GM21447 (cell line): ENCODE data around the gene DPYSL3.
A peak's percentile ranks its signal among the peaks of the same experiment; 100 is the strongest.

Experiments used
- ATAC-seq: cut with Tn5 transposase; IDR thresholded peaks from one replicate; pipeline ENCODE4 v1.9.1; 2021; ENCODE audit not compliant: unreplicated experiment

Gene DPYSL3

DNA sequence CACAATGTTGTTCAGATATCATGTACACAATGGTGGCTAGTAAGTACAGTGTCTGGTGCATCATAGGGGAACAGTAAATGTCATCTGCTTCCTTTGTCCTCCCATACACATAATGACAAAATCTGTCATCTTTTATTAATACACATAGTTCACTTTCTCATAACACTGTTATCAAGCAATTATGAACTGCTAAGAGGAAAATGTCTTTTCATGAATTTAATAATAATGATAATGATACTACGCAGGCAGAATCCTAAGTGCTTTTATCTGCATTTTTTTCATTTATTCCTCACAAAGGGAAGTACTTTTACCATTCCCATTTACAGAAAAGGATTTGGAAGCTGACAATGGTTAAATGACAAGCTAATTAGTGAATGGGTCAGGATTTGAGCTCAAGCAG lies 35.7 kb downstream of the DPYSL3 start:
- no peak for ATAC-seq

DNA sequence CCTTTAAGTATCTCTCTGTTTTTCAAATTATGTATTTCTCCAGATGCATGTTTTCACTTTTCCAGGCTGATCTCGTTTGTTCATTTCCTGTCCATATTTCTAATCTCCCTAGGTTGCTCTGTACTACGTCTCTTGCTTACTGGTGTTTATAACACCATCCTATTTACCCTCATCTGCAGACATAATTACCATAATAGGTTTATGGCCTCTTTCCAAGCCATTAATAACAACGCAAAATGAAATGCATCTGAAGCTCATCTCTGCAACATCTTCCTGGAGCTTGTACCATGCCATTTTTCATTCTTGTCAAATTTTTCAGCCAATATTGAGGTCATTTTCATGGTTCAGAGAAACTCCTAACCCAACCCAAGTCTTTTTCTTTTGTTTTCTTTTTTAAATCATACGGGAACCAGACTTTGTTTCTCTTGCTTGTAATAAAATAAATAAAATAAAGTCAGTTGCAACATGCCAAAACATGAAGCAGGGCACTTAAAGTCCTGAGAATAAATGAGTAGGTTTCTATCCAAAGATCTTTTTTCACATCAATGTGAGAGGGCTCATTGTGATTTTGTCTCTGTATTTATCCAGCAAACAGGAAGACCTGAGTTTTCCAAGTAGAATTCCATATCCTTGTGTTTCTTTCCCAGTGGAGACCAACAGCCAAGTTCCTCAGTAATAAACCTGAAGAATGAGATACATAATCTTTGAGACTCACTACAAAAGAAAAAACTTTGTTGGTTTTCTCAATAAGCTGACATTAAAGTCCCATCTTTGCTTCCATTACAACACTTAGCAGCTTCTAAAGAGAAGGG lies 37.0 kb downstream of the DPYSL3 start:
- no peak for ATAC-seq

DNA sequence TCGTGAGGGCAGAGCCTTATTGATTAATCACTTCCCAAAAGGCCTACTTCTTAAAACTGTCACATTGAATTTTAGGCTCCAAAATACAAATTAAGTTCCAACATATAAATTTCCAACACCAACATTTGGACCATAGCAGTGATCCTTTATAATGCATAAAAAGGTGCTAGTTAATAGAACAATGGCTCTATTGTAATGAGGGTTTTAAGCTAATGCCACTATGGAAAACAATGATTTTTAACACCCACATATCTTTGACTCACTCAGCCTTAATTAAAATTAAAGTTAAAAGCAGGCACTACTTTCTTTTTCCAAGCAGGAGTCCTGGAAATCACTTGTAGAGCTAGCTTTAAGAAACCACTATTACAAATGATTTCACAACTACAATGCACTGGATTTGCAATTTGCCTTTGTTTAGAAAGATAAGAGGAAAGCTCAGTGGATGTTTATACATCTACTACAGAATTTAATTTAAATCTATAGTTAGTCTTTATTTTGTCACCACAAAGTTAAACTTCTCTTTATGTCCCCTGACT lies 41.8 kb downstream of the DPYSL3 start:
- no peak for ATAC-seq

DNA sequence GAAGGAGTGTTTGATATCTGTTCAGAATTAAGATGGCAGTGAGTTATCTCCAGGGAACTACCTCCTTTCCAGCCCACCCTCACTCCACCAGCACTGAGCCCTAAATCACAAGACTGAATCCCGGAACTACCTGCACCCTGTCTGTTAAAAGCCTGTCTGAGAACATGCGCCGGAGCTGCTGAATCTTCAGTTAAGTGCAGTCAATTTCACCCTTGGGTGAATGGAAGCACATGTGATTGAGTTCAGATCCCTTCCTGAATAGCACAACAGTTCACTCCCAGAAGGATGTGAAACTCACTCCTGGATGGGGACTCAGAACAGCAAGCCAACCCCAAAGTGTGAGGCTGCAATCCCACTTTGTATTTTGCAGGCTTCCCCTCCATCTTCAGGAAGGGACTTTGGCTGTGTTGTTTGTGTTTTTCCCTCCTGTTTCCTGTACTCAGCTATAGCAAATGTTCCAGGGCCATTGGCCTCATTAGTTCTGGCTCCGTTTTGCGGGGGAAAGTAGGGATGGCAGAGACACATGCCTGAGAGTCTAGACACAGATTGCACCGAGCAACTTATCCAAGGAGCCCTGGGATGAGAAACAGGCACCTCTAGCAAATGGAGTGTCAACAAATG lies 43.4 kb downstream of the DPYSL3 start:
- ATAC-seq = no peak

DNA sequence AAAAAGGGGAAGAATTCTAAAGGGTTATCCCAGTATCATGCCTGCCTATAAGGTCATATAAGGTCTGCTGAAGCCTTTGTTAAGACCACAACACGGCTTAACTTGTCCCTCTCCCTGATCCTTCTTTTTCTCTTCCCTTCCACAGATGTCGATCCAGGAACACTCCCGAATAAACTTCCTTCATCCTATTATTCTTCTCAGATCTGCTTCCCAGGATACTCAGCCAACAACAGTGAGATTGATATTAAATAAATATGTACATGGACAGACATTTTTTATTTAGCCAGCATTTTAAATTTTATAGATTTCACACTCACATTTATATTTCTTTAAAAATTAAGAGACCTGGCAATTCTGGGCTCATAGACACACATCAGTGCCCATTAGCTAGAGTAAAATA lies 44.1 kb downstream of the DPYSL3 start:
- ATAC-seq = no peak

DNA sequence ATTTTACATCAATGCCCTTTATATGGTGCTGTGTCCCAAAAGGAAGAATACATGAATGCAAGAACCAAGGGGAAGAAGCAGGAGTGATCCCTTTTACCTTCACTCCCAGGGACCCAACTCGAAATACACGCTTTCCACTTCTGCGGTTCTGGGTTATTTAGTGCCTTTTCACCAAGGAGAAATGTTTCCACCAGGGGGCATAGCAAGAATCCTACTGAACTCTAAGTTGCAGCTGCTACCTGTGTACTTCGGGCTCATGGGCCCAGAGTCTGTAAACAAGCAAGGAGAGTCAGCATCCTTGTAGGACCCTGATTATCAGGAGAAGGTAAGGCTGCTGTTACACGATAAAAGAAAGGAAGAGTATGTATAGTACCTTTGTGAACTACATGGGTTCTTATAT lies 45.7 kb downstream of the DPYSL3 start:
- ATAC-seq = no peak

DNA sequence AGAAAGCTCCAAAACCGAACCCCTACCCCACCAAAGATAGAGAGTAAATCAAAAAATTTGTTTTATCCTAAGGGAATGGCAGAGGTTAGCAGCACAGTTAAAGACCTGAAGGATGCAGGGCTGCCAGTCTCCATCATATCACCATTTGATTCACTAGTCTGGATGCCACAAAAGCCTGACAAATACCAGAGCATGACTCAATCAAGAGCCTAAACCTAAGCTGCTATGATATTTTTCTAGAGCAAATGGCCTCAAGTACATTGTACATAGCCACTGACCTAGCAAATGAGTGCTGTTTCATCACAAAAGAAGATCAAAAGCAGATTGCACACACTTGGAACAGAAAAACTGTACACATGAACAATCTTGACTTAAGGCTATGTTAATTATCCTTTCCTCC lies 48.0 kb downstream of the DPYSL3 start:
- no peak for ATAC-seq

DNA sequence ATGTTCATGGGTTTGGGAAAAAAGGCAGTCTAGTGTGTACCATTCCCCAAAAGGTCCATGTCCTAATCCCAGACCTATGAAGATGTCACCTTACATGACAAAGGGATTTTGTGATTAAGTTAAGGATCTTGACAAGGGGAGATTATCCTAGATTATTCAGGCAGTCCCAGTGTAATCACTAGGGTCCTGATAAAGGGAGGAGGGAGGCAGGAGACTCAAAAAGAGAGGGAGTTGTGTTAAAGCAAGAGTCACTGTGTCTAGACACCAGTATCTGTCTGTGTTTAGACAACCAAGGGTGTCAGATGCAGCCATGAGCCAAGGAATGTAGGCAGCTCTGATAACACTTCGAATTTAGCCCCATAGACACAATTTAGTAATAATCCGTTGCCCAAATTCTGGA lies 49.5 kb downstream of the DPYSL3 start:
- no peak for ATAC-seq

DNA sequence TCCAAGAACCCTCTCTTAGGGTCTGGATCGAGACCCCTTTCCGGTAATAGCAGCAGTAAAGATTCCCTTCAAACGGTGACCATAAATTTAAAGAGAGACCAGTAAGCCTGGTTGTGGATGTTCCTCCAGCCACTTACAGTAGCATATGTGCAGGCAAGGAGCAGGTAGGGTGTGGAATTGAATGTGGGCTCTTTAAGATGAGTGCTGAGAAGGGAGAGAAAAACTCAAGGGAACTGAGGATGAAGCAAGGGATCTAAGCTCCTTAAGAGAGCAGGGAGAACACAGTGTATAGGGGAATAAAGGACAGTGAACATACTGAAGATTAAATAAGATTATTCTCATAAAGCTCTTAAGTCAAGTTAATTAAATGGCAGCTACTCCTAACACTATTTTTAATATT lies 51.3 kb downstream of the DPYSL3 start:
- ATAC-seq = no peak

DNA sequence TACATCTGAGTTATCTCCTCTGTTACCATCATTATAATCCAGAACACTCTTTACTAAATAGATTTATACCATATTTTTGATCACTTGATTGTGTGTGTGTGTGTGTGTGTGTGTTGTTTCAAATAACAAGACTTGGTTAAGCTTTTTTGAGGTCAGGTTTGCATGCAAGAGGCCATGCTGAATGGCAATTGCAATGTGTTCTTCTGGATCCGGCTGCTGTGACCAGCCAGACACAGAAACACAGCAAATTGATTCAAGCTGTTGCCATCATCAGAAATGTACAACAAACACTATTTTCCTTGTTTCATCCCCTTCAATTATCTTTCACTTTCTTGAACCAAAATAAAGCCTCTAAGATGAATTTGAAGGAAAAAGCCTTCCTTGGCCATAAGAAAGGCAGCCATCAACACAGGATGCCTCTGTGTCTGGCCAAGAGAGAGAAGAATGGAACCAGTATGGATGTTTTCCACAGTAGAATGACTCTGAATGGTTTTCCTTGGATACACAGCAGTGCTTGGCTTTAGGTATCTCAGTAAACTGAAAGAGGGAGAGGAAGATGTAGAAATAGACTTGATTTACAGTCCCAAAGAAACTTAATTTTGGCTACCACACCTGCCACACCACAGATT lies 53.9 kb downstream of the DPYSL3 start:
- no peak for ATAC-seq

DNA sequence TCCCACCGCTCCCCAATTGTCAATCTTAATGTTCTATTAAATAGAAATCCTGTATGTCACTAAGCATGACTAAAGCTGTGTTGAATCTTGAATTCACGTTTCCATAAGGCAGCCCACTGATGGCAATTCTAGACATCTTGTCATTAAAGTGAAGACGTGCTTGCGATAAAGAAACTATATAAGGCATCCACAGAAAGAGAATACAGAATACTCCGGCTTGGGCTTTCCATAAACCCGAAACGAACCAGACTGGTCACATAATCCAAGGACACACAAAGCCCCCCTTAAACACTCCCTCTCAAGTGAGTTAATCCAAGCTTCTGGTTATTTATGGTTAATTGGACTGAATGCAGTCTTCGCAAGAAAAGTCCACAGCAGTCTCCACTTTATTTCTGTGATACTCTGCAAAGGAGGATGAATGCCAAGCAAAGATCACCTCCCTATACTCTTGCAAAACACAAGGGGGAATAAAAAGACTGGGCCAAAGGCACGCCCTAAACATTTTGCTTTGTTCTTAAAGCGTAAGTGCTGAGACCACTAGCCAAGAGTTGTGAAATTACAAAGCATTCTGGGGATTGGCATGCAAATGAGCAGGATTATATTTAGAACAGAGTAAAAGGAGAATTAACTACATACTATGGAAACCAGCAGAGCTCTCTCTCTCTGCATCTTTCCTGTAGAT lies 54.7 kb downstream of the DPYSL3 start:
- ATAC-seq = no peak

DNA sequence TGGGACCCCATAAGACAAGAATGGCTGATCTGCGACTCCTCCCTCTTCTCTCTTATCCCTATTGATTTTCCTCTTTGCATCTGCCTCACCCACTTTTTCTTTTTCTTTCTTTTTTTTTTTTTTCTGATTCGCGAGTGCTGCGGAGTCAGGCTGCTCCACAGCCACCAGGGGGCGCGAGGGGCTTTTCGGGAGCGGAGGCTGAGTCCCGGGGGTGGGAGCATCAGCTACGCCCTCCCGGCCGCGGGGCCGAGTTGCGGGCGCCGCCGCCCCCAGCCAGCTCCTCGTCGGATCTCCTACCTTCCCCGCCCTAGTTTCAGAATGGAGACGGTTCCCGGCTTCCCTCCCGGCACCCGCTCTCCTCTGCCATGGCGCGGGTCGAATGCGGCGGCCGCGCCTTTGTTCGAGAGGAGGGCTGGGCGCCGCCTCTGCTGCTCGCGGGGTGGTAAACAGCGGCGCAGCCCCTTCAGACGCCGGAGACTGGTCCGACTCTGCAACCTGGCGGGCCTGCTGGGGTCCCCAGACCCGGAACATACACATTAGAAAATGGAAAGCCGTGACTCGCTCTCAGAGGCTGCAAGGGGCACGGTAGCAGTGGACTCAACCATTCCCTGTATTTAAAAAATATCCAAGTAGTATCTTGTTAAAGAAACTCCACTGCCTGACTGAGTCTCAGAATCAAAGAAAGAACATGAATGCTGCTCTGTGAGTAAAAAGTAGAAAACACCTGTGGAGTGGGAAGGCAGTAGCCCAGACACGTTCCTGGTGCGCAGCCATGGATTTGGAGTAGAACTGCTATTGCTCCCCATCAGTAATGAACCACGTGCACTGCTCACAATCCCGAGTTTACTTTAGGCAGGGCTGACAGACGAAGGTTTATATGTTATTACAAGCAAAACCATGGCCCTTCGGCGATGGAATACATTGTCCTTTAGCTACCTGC lies 55.7 kb downstream of the DPYSL3 start:
- ATAC-seq = peak; percentile 83

DNA sequence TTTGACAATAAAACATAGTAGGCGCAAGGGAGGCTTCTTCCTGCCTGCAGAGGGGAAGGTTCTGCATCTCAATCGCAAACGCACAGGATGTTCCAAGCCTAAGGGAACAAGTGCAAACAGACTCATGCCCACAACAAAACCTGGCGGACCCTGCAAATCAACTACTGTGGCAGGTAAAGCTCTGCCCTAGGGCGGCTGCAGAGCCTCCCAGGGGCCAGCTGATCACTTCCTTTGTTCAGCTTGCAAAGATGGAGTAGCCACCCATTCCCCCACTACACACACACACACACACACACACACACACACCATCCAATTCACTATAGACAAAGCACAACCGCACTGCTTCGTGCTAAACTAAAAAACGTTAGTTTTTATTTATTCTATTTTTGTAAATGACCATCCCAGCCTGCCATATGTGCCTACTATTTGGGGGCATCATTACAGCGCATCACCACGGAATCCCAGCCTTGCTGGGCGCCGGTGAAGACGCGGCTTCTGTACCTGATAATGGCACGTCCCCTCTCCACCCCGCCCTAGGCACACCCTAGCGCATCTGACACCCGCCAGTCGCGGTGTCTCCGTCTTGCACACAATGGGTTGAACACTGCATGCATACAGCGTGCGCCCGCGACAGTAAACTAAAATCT lies 57.6 kb downstream of the DPYSL3 start:
- no peak for ATAC-seq

DNA sequence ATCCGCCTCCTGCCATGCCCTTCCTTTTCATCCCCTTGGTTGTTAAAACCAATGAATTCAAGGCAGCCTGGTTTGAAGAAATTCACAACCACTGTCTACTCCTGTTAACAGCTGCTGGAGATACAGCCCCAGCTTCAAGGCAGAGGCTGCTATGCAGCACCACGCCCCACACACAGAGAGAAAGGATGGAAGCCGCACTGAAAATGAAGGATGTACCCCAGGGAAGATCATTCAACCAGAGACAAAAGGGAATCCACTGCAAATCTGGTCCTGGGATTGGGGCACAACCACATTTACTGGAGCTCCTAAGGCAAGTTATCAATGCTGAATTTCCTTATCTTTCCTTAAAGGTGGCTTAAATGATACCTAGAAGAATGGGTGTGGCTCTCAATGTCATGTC lies 58.7 kb downstream of the DPYSL3 start:
- ATAC-seq = no peak

DNA sequence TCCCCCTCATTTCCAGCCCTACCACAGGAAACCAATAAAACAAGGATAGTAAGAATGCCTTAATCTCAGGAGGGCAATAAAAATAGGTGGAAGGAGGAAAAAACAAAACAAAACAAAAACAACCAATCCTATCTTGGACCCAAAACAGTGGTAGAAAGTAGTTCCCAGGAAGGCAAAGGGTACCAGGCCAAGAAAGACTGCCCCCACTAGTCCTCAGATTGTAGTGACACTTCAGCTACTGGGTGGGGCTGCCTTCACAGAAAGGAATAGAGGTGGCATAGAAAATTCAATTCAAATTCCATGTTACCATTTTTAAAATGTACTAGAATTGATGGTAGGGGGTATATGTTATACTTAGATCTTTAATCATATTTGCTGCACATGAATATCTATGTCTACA lies 59.3 kb downstream of the DPYSL3 start:
- no peak for ATAC-seq

DNA sequence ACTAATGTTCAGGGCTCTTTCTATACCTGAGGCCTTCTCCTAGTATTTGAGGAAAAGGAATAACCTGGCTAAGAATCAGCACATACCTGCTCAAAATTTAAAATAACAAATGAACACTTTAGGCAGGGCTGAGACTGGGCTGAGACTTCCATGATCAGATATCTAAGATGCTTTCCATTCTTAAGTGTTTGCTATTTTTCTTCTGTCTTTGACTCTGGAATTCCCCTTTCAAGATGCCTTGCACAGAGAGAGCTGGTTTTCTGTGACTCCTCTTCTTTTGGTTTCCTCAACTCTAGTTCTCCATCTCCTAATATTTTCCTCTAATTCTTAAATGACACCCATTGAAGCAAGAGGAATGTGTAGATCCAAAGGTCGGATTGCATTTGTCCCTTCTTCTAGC lies 61.1 kb downstream of the DPYSL3 start:
- ATAC-seq = no peak

DNA sequence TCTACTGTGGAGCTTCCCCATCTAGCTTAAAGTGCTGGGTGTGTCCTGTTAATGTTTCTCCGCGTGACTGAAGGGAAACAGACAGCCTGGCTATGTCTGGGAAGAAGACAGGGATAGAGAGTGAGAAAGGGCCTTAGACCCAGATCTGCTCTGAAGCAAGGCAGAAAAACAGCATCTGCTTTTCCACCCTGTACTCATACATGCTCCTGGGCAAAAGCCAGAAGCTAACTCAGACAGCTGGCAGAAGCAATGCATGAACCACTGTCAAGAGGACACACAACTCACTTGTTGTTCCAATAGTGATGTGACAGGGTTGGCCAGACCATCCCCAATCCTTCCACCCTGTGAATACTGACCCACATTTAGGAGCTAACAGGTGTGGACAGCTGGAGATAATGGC lies 63.3 kb downstream of the DPYSL3 start:
- no peak for ATAC-seq

DNA sequence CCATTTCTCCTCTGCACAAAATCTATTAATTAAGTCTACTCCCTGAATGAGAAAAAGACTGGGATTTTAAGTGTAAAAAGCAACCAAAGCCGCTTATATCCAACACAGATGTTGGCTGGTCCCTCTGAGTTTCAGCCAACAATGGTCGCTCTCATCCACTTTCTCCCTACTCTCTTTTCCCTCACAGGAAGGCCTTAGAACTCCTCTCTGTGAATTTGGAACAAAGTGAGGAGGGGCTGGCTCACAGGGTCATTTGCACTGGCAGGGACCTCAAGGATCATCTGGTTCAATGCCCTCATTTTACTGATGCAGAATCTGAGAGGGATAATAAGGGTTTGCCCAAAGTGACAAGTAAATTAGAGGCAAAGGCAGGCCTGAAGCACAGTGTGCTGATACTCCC lies 64.0 kb downstream of the DPYSL3 start:
- ATAC-seq = no peak

DNA sequence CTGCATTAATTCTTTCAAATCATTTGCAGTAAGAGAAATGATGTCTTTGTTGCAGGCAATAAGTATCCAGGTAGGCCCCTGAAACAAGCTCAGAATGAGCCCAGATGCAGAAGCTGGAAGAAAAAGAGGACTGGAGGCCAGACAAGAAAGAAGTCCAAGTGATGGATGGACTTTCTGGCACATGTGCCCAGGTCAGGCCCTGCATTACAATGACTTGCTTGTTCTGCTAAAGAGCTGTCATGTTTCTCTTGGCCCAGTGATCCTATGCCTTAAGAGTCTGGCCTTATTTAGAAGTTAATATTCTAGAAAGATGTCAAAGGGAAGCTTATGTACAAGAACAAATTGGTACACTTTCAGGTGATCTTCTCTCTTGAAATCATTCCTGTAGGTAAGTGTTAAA lies 64.8 kb downstream of the DPYSL3 start:
- ATAC-seq = no peak

DNA sequence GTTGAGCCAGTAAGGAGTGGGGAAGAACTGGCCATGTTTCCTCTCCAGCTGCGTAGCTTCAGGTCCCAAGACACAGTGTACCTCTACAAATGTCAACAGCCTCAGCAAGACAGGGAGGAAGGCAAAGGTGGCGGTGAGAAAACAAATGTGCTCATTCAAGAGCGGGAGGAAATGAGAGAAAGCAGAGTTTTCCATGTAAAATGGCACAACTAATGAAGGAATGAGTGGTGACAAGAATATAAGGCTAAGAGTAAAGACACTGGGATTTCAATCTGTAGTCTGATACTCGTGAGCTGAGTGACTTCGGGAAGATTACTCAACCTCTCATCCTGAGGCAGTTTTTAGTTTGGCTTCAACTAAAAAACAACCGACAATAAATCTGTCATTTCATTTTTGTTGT lies 67.6 kb downstream of the DPYSL3 start:
- ATAC-seq = no peak
